GM18519 (cell line): ENCODE results near the gene CAMK2D.
"Not testable (repeated sequence)": the region's sequence is repeated elsewhere in the genome, so short reads cannot be mapped to it uniquely, and the experiment has no call there.

Experiments
- ATAC-seq: cut with Tn5 transposase; IDR thresholded peaks from one replicate; pipeline ENCODE4 v1.9.1; 2021; ENCODE audit warnings: mild to moderate bottlenecking, moderate library complexity; ENCODE audit not compliant: unreplicated experiment, low FRiP score

CAMK2D gene

DNA sequence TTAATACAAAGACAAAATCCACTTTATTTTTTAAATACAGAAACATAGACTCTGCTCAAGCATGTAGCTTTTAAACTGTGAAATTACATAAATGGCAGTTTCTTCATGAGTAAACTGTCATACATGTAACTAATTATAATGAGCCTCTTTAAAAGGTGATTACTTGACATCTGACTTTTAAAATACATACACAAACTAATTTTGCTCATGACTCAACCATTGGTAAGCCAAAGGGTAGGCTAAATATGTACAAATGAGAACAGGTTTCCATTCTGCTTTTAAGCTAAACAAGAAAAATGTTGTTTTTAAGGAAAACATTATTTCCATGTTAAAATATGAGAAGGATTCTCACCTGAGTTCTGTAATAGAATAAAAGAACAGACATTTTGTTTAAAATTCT is 27.9 kb downstream of the CAMK2D start:
- ATAC-seq, result no peak

GRCh38 chr4:113732967-113733527 is 28.5 kb downstream of the CAMK2D start:
- no peak for ATAC-seq

- no peak for ATAC-seq
Observed at GRCh38 chr4:113730467-113731216, 30.9 kb downstream of the CAMK2D start.

DNA sequence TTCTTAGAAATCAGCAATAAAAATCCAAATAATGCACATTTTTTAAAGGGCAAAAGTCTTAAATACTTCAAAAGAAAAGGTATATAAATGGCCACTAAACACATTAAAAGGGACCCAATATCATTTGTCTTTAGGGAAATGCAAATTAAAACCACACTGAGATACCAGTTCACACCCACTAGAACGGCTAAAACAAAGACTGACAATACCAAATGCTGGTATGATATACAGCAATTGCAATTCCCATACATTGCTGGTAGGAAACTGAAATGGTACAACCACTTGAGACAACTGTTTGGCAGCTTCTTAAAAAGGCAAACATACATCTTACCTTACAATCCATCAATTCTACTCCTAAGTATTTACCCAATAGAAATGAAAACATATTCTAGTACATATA is 33.7 kb downstream of the CAMK2D start:
- ATAC-seq, result no peak

GRCh38 chr4:113725963-113726362 is 35.6 kb downstream of the CAMK2D start:
- ATAC-seq, result no peak

- no peak for ATAC-seq
Observed at GRCh38 chr4:113718252-113718651, 43.3 kb downstream of the CAMK2D start.

DNA sequence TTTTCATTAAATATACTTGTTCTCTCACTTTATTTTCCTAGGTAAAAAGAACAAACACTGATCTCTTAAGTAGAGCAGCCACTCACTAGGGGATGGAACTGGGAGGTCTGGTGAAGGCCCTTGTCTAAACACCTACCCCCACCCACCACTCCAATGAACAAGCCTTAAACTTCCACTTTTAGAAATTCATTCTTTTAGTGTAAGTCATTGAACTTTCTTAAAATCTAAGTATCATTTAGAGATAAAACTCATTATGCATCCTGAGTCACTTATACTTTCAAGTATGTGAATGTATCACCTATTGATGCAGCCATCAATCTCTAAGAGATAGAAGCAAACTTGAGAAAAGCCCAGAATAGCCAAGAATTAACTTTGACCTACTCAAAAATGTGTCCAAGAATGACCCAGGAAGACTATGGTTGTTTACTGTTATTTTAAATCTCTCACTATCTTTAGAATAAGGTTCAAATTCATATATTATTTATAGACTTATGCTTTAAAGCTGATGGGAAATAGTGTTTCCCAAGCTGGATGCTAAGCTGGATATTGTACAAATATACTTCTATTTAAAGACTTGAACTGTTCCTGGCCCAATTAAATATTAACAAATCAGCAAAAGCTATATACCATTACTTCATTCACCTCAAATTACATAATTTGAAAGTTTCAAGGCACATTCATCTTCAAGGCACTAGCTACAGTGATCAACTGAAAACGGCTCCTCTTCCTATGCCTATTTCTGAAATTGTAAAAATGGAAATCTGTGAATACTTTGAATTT is 49.5 kb downstream of the CAMK2D start:
- no peak for ATAC-seq

DNA sequence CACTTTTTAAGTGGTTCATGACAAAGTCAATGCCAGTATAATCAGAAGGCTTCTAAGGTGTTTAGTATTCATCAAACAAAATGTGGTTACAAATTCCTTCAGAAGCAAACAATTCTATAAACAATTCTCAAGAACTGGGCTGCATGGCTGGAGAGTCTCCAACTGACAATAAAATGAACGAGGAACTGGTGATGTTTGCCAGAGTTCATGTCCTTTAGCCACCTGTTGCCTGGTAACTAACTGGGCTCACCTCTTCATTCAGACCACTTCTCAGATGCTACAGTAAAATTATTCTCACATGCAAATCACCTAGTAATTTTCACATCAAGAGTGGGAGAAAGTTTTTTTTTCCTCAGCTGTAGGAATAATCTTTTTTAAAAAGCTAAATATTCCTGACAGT is 53.3 kb downstream of the CAMK2D start:
- ATAC-seq, result no peak

DNA sequence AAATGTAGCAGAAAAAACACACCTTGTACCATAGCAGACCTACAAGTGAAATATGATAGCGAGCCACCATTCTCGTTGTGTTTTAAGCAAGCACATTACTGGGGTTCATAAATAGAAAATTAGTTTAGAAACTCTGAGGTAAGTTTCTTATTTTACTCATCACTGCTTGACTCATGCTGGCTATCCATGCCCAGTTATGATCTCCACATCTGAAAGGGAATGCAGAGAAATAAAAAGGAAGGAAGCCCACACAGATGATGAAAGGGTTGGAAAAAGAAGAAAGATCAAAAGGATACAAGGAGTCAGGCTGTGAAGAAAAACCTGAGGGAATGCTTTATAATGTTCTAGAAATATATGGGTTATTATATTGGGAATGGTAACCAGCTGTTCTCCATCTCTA is 54.5 kb downstream of the CAMK2D start:
- ATAC-seq, result no peak

GRCh38 chr4:113705097-113705496 is 56.4 kb downstream of the CAMK2D start:
- not testable (repeated sequence) for ATAC-seq

GRCh38 chr4:113702596-113702995 is 58.9 kb downstream of the CAMK2D start:
- not testable (repeated sequence) for ATAC-seq

DNA sequence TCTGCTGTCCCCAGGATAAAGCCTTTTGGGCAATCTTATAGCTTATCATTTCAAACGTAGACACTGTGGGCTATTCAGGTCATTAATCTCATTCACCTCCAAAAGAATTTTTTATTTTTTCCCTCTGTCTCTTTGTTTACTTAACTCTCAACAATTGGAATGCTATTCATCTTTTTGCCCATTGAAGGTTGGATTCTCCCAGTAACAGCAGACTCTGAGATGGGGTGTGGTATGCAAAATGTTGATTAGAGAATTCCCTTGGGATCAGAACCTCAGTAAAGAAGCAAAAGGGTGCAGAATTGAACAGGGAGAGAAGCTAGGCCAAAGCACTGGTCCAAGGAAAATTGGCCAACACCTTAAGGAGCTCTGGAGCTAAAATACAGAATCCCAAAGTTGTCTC is 60.4 kb downstream of the CAMK2D start:
- ATAC-seq, result no peak

DNA sequence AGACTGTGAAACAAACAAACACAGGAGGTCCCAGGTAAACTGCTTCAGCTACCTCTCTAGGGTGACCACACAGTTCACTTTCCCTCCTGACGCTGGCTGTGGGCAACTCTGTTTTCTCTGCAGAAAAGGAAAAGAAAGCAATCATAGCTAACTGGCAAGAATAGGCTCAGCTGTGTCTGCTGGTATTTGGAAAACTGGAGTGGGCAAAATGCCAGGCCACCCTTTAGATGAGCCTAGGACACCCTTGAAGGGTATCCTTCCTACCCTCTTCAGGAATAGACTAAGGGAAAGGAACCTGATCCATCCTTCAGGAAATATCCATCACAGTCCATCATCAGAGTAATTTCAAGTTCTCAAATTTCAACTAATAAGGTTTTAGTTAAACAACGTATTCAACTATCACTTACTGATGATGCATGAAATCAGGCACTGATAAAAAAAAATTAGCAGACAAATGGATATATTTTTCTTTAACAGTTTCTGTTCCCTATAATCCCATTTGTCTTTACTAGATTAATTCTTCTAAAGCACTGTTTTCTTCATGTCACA is 60.9 kb downstream of the CAMK2D start:
- no peak for ATAC-seq

DNA sequence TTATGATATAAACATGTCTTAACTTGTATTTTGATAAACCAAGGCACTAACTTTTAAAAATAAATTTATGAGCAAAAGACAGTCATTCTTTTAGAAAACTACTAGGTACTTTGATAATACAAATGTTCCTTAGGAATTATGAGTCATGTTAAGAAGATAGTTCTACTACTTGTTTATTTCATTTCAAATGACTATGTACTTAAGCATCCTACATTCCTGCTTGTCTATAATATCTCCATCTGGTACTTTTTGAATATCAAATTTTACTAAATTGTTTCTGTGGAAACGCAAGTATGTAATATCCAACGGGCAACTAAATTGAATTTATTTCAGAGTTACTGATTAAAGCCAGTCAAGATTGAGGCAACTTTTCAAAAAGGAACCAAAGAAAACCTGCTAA is 61.8 kb downstream of the CAMK2D start:
- no peak for ATAC-seq

DNA sequence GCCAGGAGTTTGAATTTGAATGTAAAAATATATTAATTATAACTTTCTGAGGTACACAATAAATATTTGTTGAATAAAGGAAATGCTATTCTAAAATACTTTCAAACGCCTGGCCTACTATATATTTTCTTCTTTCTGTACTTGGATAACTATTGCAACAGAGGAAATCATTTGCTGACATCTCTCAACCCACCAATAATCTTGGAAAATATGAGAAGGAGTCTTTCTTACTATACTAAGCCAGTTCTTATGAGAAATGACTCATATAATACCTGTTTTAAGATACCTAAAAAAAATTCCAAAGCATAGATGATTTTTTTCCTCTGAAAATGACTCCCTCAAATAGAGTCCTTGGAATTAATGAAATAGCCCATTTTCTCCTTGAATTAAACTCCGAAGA is 64.1 kb downstream of the CAMK2D start:
- ATAC-seq, result no peak

DNA sequence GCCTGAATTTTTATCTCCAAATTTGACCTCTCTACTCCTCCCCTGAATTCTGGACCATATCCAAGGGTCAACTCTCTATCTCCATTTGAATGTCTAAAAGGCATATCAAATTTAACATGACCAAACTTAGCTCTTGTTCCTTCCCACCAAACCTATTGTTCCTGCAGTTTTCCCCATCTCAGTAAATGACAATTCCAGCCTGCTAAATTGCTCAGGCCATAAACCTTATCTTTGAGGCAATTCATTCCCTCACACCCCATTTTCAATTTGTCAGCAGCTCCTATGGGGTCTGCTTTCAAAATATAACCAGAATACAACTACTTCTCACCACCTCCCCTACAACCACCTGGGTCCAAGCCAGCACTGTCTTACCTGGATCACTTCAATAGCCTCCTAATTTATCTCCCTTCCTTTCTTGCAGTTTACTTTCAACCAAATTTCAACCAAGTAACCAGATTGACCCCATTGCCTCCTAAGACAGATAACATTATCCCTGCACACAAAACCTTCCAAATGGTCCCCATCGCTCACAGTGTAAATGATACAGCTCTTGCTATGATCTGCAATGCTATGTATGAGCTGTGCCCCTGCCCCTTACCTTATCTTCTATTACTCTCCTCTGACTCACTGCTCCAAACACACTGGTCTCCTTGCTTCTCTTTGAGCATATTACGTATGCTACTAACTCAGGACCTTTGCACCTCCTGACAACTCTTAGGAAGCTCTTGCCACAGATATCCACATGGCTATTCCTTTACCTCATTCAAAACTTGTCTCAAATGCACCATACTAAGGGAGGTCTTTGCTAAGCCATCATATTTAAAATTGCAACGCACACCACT is 66.0 kb downstream of the CAMK2D start:
- ATAC-seq, result no peak

DNA sequence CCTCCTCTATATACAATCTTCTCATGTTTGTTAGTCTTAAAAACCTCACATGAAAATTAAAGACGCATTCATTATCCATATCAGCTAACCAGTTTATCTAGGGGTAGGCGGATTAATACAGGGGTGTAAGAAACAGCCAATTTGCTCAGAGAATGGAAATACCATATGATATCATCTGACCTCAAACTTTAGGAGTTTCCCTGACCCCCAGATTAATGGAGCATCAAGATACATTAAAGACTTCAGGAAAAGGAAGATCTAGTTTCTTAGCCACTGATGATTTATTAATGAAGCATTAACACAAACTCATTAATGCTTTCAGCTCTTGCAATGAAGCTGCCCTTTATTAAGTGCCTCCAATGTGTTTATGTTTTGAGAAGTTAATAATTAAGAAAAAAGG is 67.5 kb downstream of the CAMK2D start:
- ATAC-seq, result no peak

DNA sequence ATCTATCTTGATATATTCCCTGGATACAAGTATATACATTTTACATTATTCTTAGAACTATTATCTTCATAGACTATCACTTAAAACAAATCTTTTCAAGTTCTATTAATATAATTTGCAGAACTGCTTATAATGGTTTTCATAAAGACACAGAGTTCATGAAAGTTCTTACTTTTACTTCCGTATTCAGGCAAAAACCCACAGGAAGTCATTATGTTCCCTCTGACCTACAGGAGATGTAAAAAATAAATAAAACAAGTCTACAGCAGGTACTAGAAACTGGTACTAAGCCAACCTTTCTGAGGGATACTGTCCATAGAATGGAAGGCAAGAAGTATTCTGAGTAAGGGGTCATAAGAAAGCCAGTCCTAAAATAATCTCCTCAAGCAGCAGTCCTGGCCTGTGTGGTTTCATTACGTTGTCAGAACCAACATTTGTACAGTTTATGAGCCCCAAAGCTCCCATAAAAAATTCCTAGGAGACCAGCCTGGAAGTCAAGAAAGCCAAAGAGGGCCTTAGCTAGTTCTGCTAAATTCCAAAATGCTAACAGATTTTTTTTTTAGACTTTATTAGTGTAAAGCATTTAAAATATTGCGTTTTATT is 68.6 kb downstream of the CAMK2D start:
- peak; percentile 83 for ATAC-seq

GRCh38 chr4:113691676-113692075 is 69.9 kb downstream of the CAMK2D start:
- ATAC-seq, result no peak

DNA sequence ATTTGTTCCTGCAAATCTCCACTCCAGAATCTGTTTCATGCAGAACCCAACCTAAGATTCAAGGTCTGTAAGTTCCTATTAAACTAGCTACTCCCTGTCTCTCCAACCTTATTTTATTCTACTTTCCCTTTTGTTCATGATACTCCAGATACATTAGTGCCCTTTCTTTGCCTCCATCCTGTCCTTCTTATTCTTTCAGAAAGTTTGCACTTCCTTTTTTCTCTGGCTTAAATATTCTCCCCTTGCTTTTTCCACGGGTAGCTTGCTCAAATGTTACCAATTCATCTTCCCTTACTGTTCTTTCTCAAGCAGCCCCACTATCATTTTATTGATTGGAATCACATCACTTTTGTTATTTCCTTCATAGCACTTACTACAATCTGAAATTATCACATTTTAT is 72.1 kb downstream of the CAMK2D start:
- no peak for ATAC-seq
